ENCODE data around the gene H2BK1. TPM values are rescaled to one million over a fixed set of nuclear protein-coding genes. Genes with fewer than 3 reads are reported as not detected.

H2BK1 gene
- total RNA-seq, 3 donors from 2014 or later (not counting 1 experiment from before 2014, with no cell fraction given): 2.5 TPM; not detected in 2

- Histone ChIP-seq H3K4me3 (ENCODE audit: low read length) (no peak overlapping the region), H3K9me3 (ENCODE audit: control insufficient read depth, insufficient read depth, low read length) (no peaks in the 10 kb centered on the region), H3K27ac (ENCODE audit: low read length) (peak overlapping the region; percentile 39), H3K36me3 (ENCODE audit: control insufficient read depth, insufficient read depth, low read length) (no peaks in the 10 kb centered on the region), H3K4me1 (ENCODE audit: control insufficient read depth, insufficient read depth, low read length) (peaks cover 24% of the 10 kb centered on the region), H3K27me3 (ENCODE audit: control insufficient read depth, insufficient read depth, low read length) (no peaks in the 10 kb centered on the region)
- no peaks in the 10 kb centered on the region for H3K9me3 Mint-ChIP-seq
- peaks cover 0 to 9% of the 10 kb centered on the region in 2 donors for H3K27me3 Mint-ChIP-seq (ENCODE audit: low read depth in 2 of 2)
- WGBS (ENCODE audit: insufficient coverage): 88% methylated on average over 12 of the region's 12 CpGs
- intact Hi-C loops (cut with micrococcal nuclease): no loop called here
- no peak for TF ChIP-seq CTCF (IDR thresholded peaks at IDR 0.05)
- ATAC-seq (no peak), DNase-seq (no peak)
- no peak overlapping the region for H3K27ac Mint-ChIP-seq
- H3K4me1 Mint-ChIP-seq: peaks cover 22% of the 10 kb centered on the region in 2 donors
- H3K4me3 Mint-ChIP-seq: no peak overlapping the region
- no peaks in the 10 kb centered on the region for H3K36me3 Mint-ChIP-seq
Measured at GRCh38 chr7:151207804-151208203, 2.5 kb downstream of the H2BK1 start.

- Histone ChIP-seq H3K4me1 (ENCODE audit: control insufficient read depth, insufficient read depth, low read length) (peaks cover 24% of the 10 kb centered on the region), H3K9me3 (ENCODE audit: control insufficient read depth, insufficient read depth, low read length) (no peaks in the 10 kb centered on the region), H3K27ac (ENCODE audit: low read length) (peak overlapping the region; percentile 39), H3K27me3 (ENCODE audit: control insufficient read depth, insufficient read depth, low read length) (no peaks in the 10 kb centered on the region), H3K36me3 (ENCODE audit: control insufficient read depth, insufficient read depth, low read length) (no peaks in the 10 kb centered on the region), H3K4me3 (ENCODE audit: low read length) (no peak overlapping the region)
- ATAC-seq (peak; percentile 28 to 63 (median 49)), DNase-seq (peak in 1 of 2 donors; percentile 51)
- peaks cover 0 to 9% of the 10 kb centered on the region in 2 donors for H3K27me3 Mint-ChIP-seq (ENCODE audit: low read depth in 2 of 2)
- TF ChIP-seq CTCF (IDR thresholded peaks at IDR 0.05): no peak
- no peaks in the 10 kb centered on the region for H3K36me3 Mint-ChIP-seq
- WGBS (ENCODE audit: insufficient coverage): 12% methylated on average over 9 of the region's 9 CpGs
- H3K9me3 Mint-ChIP-seq: no peaks in the 10 kb centered on the region
- H3K27ac Mint-ChIP-seq: peak overlapping the region; percentile 2 to 72
- H3K4me3 Mint-ChIP-seq: peak overlapping the region; percentile 54
- intact Hi-C loops (cut with micrococcal nuclease): no loop called here
- H3K4me1 Mint-ChIP-seq: peaks cover 22% of the 10 kb centered on the region in 2 donors
Measured at GRCh38 chr7:151207315-151207714, 3.0 kb downstream of the H2BK1 start.

- TF ChIP-seq CTCF (IDR thresholded peaks at IDR 0.05): no peak
- H3K4me1 ChIP-seq (ENCODE audit: control insufficient read depth, insufficient read depth, low read length): peaks cover 24% of the 10 kb centered on the region
- no peaks in the 10 kb centered on the region for H3K36me3 ChIP-seq (ENCODE audit: control insufficient read depth, insufficient read depth, low read length)
- Mint-ChIP-seq H3K27ac (peak overlapping the region; percentile 2 to 72), H3K27me3 (ENCODE audit: low read depth in 2 of 2) (peaks cover 0 to 9% of the 10 kb centered on the region in 2 donors), H3K4me1 (peaks cover 22% of the 10 kb centered on the region in 2 donors), H3K4me3 (peak overlapping the region; percentile 54), H3K9me3 (no peaks in the 10 kb centered on the region), H3K36me3 (no peaks in the 10 kb centered on the region)
- H3K27me3 ChIP-seq (ENCODE audit: control insufficient read depth, insufficient read depth, low read length): no peaks in the 10 kb centered on the region
- H3K9me3 ChIP-seq (ENCODE audit: control insufficient read depth, insufficient read depth, low read length): no peaks in the 10 kb centered on the region
- intact Hi-C loops (cut with micrococcal nuclease): no loop called here
- H3K27ac ChIP-seq (ENCODE audit: low read length): peak overlapping the region; percentile 64
- 5% methylated on average over 8 of the region's 9 CpGs for WGBS (ENCODE audit: insufficient coverage)
- DNase-seq (peak in 1 of 2 donors; percentile 69), ATAC-seq (peak; percentile 33 to 69 (median 58))
- no peak overlapping the region for H3K4me3 ChIP-seq (ENCODE audit: low read length)
Measured at GRCh38 chr7:151206914-151207313, 3.4 kb downstream of the H2BK1 start.

GRCh38 chr7:151205730-151206129 lies 4.6 kb downstream of the H2BK1 start:
- no peak overlapping the region for H3K27ac Mint-ChIP-seq
- Histone ChIP-seq H3K36me3 (ENCODE audit: control insufficient read depth, insufficient read depth, low read length) (no peaks in the 10 kb centered on the region), H3K4me1 (ENCODE audit: control insufficient read depth, insufficient read depth, low read length) (peaks cover 24% of the 10 kb centered on the region), H3K4me3 (ENCODE audit: low read length) (no peak overlapping the region), H3K9me3 (ENCODE audit: control insufficient read depth, insufficient read depth, low read length) (no peaks in the 10 kb centered on the region), H3K27ac (ENCODE audit: low read length) (no peak overlapping the region), H3K27me3 (ENCODE audit: control insufficient read depth, insufficient read depth, low read length) (no peaks in the 10 kb centered on the region)
- intact Hi-C loops (cut with micrococcal nuclease): no loop called here
- H3K4me3 Mint-ChIP-seq: peak overlapping the region; percentile 46
- ATAC-seq (no peak), DNase-seq (no peak)
- peaks cover 22% of the 10 kb centered on the region in 2 donors for H3K4me1 Mint-ChIP-seq
- H3K36me3 Mint-ChIP-seq: no peaks in the 10 kb centered on the region
- TF ChIP-seq CTCF (IDR thresholded peaks at IDR 0.05): no peak
- no peaks in the 10 kb centered on the region for H3K9me3 Mint-ChIP-seq
- 93% methylated on average over 3 of the region's 6 CpGs for WGBS (ENCODE audit: insufficient coverage)
- peaks cover 0 to 9% of the 10 kb centered on the region in 2 donors for H3K27me3 Mint-ChIP-seq (ENCODE audit: low read depth in 2 of 2)

All from natural killer cell (primary cell).